Measurements from ENCODE around the gene MUC5AC. TPM values are rescaled to one million over a fixed set of nuclear protein-coding genes. Genes with fewer than 3 reads are reported as not detected.

The MUC5AC gene
- total RNA-seq, 1 experiment from 2014 or later, result under 0.01 TPM

DNA sequence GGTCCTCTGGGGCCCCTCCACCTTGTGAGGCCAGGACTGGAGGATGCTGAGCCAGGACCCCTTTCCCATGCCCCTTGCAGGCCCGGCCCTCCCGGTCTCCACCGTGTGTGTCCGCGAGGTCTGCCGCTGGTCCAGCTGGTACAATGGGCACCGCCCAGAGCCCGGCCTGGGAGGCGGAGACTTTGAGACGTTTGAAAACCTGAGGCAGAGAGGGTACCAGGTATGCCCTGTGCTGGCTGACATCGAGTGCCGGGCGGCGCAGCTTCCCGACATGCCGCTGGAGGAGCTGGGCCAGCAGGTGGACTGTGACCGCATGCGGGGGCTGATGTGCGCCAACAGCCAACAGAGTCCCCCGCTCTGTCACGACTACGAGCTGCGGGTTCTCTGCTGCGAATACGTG, 83.0 kb downstream of the MUC5AC start:
- BruUV-seq (replicated peaks), result no TSS peak
- TF ChIP-seq FOSL1 (IDR thresholded peaks at IDR 0.05; ENCODE audit: low read depth), result no peak
- TF ChIP-seq EZH2 (IDR thresholded peaks at IDR 0.05), result no peak
- TF ChIP-seq, protein P1, sequence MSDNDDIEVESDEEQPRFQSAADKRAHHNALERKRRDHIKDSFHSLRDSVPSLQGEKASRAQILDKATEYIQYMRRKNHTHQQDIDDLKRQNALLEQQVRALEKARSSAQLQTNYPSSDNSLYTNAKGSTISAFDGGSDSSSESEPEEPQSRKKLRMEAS (IDR thresholded peaks at IDR 0.05), result no peak
- TF ChIP-seq SP1 (IDR thresholded peaks at IDR 0.05; ENCODE audit: low read depth), result no peak
- TF ChIP-seq, protein P2, sequence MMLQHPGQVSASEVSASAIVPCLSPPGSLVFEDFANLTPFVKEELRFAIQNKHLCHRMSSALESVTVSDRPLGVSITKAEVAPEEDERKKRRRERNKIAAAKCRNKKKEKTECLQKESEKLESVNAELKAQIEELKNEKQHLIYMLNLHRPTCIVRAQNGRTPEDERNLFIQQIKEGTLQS (IDR thresholded peaks at IDR 0.05), result no peak
- TF ChIP-seq, protein P3, sequence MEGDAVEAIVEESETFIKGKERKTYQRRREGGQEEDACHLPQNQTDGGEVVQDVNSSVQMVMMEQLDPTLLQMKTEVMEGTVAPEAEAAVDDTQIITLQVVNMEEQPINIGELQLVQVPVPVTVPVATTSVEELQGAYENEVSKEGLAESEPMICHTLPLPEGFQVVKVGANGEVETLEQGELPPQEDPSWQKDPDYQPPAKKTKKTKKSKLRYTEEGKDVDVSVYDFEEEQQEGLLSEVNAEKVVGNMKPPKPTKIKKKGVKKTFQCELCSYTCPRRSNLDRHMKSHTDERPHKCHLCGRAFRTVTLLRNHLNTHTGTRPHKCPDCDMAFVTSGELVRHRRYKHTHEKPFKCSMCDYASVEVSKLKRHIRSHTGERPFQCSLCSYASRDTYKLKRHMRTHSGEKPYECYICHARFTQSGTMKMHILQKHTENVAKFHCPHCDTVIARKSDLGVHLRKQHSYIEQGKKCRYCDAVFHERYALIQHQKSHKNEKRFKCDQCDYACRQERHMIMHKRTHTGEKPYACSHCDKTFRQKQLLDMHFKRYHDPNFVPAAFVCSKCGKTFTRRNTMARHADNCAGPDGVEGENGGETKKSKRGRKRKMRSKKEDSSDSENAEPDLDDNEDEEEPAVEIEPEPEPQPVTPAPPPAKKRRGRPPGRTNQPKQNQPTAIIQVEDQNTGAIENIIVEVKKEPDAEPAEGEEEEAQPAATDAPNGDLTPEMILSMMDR (IDR thresholded peaks at IDR 0.05 in 2 of 3, conservative IDR thresholded peaks at IDR 0.05 in 1 of 3; ENCODE audit: borderline replicate concordance in 1 of 3, insufficient read depth in 1 of 3, low read depth in 2 of 3, low read length in 2 of 3), result no peak
- no peak for TF ChIP-seq RAD21 (IDR thresholded peaks at IDR 0.05; ENCODE audit: low read depth)
- TF ChIP-seq SIN3A (IDR thresholded peaks at IDR 0.05; ENCODE audit: low read depth), result no peak
- no peak for TF ChIP-seq ZNF274 (IDR thresholded peaks at IDR 0.05; ENCODE audit: low read depth, low read length)
- TF ChIP-seq ELF1 (IDR thresholded peaks at IDR 0.05; ENCODE audit: borderline replicate concordance, low read depth), result no peak
- TF ChIP-seq EZH2phosphoT487 (IDR thresholded peaks at IDR 0.05; ENCODE audit: borderline replicate concordance), result no peak
- no peak for ATAC-seq
- ChIA-PET RAD21 (ENCODE audit: low non-redundant PET in 1 of 2, low total read pairs in 2 of 2, uncharacterized antibody in 2 of 2, unreplicated experiment in 2 of 2) (no interaction called here), CTCF (no interaction called here), POLR2A (no interaction called here)
- Histone ChIP-seq H3K27me3 (ENCODE audit: insufficient read depth, low read length) (no peaks in the 10 kb centered on the region), H3K9me2 (ENCODE audit: insufficient read depth) (no peaks in the 10 kb centered on the region), H3K4me3 (replicated peaks in 1 of 2; ENCODE audit: low read depth in 1 of 2, low read length in 2 of 2) (no peak overlapping the region), H3K4me2 (ENCODE audit: low read length) (no peak overlapping the region), H3K9me3 (ENCODE audit: control insufficient read depth in 1 of 2, insufficient read depth in 1 of 2, low read depth in 1 of 2, low read length in 2 of 2) (no peaks in the 10 kb centered on the region), H4K20me1 (ENCODE audit: insufficient read depth) (no peaks in the 10 kb centered on the region), H3K79me2 (ENCODE audit: insufficient read depth, low read length) (no peaks in the 10 kb centered on the region), H2AFZ (ENCODE audit: low read depth, low read length, poor library complexity, severe bottlenecking) (no peak overlapping the region), H3K36me3 (ENCODE audit: control insufficient read depth in 1 of 2, insufficient read depth in 2 of 2, low read length in 2 of 2) (no peaks in the 10 kb centered on the region), H3K9ac (ENCODE audit: low read length) (no peak overlapping the region), H3K27ac (ENCODE audit: low read depth, low read length) (no peak overlapping the region), H3K4me1 (ENCODE audit: control insufficient read depth in 1 of 2, insufficient read depth in 2 of 2, low read length in 2 of 2) (peaks cover 0 to 3% of the 10 kb centered on the region in 2 experiments; a peak in 1 of 4 replicates)
- no peak for DNase-seq (ENCODE audit: low read depth, low spot score)
- intact Hi-C loops (cut with micrococcal nuclease), result no loop called here
